Medulla oblongata (tissue), 1 donor: ENCODE data around the gene TCAIM.
"Not testable (repeated sequence)": the region's sequence is repeated elsewhere in the genome, so short reads cannot be mapped to it uniquely, and the experiment has no call there.

Experiments used
- DNase-seq: peaks from one replicate; pipeline ENCODE4 v3.0.0-alpha.2; 2015; ENCODE audit errors: extremely low spot score

The TCAIM gene

GRCh38 chr3:44416031-44417030 is 77.8 kb downstream of the TCAIM start:
- DNase-seq = no peak

- DNase-seq = not testable (repeated sequence)
These were observed 79.6 kb downstream of the TCAIM start for GRCh38 chr3:44418118-44418517.

DNA sequence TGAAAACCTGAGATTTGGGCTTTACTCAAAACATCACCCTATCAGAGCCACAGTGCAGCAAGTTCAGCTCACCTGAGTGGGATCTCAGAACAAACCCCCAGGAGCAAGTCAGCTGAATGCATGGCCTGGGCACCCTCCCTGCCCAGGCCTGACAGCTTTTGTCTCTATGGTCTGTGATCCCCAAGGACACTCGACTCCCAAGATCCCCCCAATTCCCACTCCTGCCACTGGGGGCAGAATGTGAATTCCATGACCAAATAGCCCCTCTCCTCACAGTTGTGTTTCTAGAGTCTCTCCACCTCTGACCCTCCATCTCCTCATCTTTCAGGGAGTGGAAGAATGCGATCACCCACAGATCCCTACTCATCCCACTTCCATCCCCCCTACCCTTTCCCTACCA is 80.0 kb downstream of the TCAIM start:
- no peak for DNase-seq

DNA sequence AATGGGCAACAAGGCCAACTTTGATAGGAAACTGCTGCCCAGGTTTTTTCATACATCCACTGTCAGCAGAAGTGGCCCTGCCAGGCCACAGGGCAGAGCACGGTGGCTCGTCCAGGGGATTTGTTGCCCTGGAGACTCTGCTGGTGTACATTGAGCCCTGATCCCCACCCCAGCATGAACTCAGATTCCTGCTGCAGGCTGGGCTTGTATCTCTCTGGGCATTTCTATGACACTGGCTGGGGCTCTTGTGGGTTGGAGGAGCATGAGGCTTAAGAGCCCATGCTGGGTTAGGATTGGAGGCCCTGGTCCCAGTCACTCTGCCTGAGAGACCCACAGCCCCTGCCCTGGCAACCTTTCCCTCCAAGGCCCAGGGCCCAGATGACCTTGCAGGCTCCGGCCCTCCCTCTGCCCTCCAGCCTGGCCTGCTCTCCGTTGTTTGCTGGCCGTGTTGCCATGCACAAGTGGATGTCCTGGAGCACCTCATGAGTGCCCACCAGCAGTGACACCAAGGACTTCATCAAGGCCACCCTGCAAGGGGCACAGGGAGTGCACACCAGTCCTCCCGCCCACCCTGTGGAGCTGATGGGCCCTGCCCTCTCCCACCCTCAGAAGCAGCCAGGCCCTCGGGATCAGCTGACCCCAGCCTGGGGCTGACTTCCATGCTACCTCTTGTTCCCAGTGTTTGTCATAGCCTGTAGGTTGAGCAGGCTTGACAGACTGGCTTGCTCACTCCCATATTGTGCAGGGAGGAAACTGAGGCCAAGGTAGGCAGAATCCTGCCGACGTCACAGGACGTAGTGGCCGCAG is 80.8 kb downstream of the TCAIM start:
- DNase-seq = no peak

DNA sequence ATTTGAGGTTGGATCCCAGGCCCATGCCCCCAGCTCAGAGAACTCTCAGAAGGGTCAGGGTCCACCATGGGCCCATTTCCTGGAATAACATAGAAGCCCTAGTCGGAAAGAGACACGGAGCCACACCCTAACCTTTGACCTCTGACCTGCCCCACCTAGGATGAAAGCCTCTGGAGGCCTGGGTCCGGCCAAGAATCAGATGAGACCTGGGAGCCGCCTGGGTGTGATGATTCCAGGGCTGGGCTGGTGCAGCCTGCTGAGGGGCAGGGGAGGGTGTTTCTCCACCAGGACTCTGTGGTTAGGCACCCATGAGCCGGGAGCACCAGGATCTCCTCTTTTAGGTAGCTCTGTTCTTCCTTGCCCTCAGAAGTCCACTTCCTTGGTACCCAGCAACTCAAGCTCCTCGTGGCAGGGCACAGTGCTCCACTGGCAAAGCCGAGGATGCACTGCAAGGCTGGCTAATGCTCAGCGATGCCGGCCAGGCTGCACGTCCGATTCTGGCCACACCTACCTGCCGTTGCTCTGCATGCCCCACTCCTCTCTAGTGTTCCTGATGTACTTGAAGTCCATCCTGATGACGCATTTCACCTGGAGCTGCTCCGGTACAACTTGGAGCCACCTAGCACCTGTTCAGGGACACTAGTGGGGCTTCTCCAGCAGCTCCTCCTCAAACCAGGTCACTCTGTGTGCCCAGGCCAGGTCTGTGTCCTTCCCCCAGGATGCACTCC is 81.5 kb downstream of the TCAIM start:
- DNase-seq = no peak

GRCh38 chr3:44420676-44421075 is 82.1 kb downstream of the TCAIM start:
- DNase-seq = no peak

- DNase-seq = no peak
These were observed 82.7 kb downstream of the TCAIM start for GRCh38 chr3:44421280-44421679.

- DNase-seq = no peak
These were observed 86.2 kb downstream of the TCAIM start for GRCh38 chr3:44424758-44425157.

DNA sequence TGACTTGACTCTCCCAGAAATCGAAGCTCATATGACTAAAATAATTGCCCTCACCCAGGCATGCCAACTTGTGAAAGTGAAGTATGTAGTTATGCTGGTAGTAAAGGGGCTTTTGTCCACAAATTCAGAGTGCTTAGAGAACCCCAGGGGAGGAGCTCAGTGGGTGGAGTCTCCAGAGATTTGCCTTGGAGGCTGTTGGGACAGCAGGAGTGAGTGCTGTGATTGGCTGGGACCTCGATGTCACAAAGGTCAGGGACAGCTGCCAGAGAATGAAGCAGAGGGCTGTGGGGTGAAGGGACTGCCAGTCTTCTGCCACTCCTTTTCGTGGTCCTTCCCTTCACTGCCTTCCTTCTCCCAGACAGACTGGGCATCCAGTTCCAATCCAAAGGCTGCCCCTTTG is 89.1 kb downstream of the TCAIM start:
- DNase-seq = no peak

- no peak for DNase-seq
These were observed 90.3 kb downstream of the TCAIM start for GRCh38 chr3:44428910-44429309.

GRCh38 chr3:44429459-44429858 is 90.9 kb downstream of the TCAIM start:
- DNase-seq = no peak

GRCh38 chr3:44430466-44430865 is 91.9 kb downstream of the TCAIM start:
- DNase-seq = no peak

DNA sequence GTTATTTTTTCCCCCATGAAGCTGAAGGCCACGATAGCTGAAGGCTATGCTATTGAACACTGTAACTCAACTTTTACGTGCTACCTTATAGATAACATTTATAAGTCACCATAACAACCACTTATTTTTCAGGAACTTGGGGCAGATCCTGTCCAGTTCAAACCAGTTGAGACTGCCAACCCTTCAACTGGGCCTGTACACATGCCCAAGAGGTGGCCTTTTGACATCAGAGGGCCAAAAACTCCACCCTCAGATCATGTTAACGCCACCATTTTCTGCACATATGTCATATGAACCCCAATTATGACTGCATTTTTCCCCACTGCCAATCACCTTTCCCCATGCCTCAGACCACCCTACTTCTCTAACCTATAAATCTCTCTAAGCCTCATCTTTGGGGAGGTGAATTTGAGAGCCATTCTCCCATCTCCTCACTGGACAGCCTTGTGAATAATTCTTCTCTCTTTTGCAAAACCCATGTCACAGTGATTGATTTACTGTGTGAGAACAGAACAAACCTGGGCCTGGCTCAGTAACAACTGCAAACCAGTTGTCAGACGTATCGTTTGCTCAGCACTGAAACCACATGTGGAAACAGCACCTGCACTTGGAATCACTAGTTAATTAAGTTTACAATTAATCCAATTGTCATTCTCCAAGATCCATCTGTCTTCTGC is 96.4 kb downstream of the TCAIM start:
- no peak for DNase-seq

DNA sequence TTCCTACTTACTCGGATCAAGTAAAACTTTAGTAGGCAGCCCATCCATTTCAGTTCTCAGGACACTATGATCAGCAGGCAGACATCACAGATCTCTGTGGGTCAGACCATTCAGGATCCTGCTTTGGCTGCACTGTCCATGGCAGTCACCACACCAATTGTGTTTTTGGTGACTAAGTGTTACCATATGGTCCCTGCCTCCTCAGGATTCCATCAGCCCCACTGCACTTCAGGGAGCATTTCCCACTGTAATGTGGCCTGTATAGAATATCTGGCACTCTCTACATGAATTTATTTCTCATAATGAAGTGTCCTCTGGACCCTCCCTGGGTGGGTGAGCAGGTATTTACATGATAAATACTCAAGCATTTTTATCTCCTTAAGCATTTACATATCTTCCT is 97.6 kb downstream of the TCAIM start:
- DNase-seq = no peak

- DNase-seq = no peak
These were observed 99.2 kb downstream of the TCAIM start for GRCh38 chr3:44437800-44438199.

- DNase-seq = peak; percentile 90
These were observed 101.1 kb downstream of the TCAIM start for GRCh38 chr3:44439499-44440295.

DNA sequence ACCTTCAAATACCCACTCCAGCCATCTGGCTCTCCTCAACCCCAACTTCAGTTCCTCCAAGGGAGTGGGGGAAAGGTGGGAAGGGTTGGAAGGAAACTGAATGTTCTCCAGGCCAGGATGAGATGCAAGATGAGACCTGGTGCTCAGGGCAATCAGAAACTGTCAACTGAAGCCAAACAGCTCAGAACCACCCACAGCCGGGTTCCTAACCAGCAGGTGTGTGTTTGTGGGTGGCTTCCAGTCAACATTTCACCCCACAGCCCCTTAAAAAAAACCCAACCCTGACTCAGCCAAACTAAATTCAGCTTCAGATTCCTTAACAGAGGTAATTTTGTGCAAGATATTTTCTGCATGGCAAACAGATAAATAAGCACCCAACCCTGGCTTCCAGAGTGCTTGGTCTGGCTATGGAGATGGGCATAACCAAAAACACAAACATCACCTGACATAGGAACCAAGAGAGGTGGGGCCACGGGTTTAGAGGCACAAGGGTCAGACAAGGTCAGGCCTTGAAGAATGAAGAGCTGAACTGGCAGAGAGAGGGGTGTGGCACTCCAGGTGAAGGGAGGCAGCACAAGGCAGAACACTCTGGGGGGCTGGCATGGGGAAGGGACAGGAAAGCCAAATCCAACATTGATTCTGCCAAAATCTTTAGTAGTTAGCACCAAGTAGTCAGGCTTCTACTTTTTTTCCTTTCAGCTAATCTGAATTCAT is 104.2 kb downstream of the TCAIM start:
- DNase-seq = no peak

DNA sequence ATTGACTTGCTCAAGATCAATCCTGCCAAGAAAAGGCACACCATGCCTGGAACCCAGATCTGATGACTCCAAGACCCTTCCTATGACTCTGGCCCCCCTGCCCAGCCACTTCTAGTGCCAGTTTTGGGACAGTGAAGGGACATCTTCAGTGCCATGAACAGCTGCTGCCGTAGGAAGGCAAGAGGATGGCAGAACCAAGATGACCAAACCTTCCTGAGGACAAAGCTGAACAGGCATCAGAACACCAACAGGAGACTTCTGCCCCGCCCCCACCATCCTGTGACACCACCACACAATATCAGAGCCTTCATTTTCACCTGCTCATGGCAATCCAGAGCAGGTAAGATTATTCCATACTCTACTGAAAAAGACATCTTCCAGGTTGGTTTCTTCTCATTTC is 105.9 kb downstream of the TCAIM start:
- no peak for DNase-seq

DNA sequence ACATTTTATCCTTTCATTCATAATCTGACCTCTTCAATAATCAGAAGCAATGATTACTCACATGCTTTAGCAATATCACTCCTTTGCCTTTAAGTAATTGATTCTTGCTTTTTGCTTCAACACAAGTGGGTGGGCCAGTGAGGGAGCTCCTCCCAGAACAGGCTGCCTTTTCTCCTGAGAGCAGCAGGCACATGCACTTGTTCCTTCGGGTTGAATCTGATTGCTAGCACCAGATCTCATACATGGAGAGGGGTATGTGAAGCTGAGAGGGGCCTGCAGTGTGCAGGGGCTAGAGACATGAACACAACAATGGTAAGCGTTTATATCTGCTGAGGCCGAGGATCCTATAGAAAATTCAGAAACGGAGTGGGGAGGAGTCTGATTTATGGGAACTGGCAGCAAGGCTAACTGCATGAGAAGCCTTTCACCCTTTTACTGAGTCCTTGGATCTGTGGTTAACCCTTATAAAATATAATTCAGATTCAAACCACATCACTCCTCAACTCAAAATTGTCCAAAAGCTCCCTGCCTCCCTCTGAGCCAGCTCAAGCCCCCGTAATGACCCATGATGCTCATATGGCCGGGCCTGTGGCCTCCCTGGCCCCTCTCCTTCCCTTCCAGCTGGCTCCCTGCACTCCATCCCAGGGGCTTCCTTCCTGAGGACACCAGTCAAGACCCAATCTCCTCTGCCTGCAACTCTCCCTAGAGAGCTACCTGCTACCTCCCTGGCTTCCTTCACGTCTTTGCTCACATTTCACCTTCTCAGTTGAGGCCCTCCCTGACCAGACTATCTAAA is 106.5 kb downstream of the TCAIM start:
- DNase-seq = no peak
